ENCODE results near the gene NOSTRIN. TPM values are rescaled to one million over a fixed set of nuclear protein-coding genes. Genes with fewer than 3 reads are reported as not detected.

NOSTRIN gene
- total RNA-seq, 1 experiment from 2014 or later: not detected

DNA sequence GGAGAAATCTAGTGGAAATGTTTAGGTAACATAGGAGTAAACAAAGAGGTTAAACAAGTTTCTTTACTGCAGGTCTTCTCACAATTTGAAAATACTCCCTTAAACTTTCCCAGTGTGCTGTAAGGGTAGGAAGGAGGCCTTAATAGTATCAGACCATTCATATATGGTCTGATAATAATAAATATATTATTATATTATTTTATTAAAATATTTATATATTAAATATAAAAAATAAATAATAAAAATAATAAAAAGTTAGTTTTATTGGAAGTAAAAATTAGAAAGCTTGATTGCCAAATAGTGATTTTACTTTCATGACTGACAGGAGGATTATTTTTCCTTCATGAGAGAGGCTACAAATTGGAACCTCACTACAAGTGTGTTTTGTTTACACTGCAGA is 7.1 kb downstream of the NOSTRIN start:
- no peaks in the 10 kb centered on the region for H3K36me3 Mint-ChIP-seq (ENCODE audit: insufficient read depth in 1 of 3, low read depth in 3 of 3)

More for the DNA sequence above, 7.1 kb downstream of the NOSTRIN start:
- TF ChIP-seq, protein P1, sequence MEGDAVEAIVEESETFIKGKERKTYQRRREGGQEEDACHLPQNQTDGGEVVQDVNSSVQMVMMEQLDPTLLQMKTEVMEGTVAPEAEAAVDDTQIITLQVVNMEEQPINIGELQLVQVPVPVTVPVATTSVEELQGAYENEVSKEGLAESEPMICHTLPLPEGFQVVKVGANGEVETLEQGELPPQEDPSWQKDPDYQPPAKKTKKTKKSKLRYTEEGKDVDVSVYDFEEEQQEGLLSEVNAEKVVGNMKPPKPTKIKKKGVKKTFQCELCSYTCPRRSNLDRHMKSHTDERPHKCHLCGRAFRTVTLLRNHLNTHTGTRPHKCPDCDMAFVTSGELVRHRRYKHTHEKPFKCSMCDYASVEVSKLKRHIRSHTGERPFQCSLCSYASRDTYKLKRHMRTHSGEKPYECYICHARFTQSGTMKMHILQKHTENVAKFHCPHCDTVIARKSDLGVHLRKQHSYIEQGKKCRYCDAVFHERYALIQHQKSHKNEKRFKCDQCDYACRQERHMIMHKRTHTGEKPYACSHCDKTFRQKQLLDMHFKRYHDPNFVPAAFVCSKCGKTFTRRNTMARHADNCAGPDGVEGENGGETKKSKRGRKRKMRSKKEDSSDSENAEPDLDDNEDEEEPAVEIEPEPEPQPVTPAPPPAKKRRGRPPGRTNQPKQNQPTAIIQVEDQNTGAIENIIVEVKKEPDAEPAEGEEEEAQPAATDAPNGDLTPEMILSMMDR (conservative IDR thresholded peaks at IDR 0.05): no peak
- Histone ChIP-seq H3K4me2 (ENCODE audit: insufficient read depth, insufficient read length, low read length) (no peak overlapping the region), H4K5ac (ENCODE audit: insufficient read length, low read depth, low read length) (no peak overlapping the region), H3K4me1 (ENCODE audit: insufficient read depth, low read length) (peaks cover 1% of the 10 kb centered on the region; the same call in 1 of the 2 replicates), H3K23me2 (ENCODE audit: insufficient read length, low read depth, low read length, poor library complexity, severe bottlenecking) (no peaks in the 10 kb centered on the region), H3K23ac (ENCODE audit: insufficient read length, low read depth, low read length) (no peak overlapping the region), H4K20me1 (ENCODE audit: control insufficient read depth, insufficient read depth, insufficient read length) (no peaks in the 10 kb centered on the region), H3K79me1 (ENCODE audit: insufficient read depth, low read depth, low read length, poor library complexity, severe bottlenecking) (no peaks in the 10 kb centered on the region), H2BK15ac (ENCODE audit: low read depth, low read length) (no peak overlapping the region), H4K8ac (replicated peaks; ENCODE audit: insufficient read length, low read depth, low read length) (no peak overlapping the region), H3T11ph (ENCODE audit: low read length) (no peak overlapping the region), H2AK5ac (ENCODE audit: insufficient read length, low read length) (no peak overlapping the region), H3K14ac (ENCODE audit: insufficient read depth, low read length) (no peak overlapping the region), H4K91ac (ENCODE audit: insufficient read length, low read depth, low read length) (no peak overlapping the region), H3K27me3 (ENCODE audit: insufficient read depth, low read length) (no peaks in the 10 kb centered on the region), H2BK5ac (ENCODE audit: insufficient read length, low read length) (no peak overlapping the region), H3K56ac (ENCODE audit: insufficient read length, low read depth, low read length) (no peak overlapping the region), H2BK120ac (ENCODE audit: low read depth, low read length, poor library complexity, severe bottlenecking) (no peak overlapping the region), H2AFZ (ENCODE audit: low read length) (no peak overlapping the region), H2BK20ac (ENCODE audit: low read depth, low read length, poor library complexity, severe bottlenecking) (no peak overlapping the region), H3K18ac (ENCODE audit: insufficient read length, low read depth, low read length) (no peak overlapping the region), H2BK12ac (ENCODE audit: insufficient read length, low read depth, low read length) (no peak overlapping the region), H3K9me3 (ENCODE audit: control insufficient read depth, low read depth, low read length) (no peaks in the 10 kb centered on the region), H3K9ac (ENCODE audit: extremely low read depth, insufficient read length, low read length) (no peak overlapping the region), H3K4ac (ENCODE audit: low read depth, low read length) (no peak overlapping the region), H3K79me2 (ENCODE audit: insufficient read depth, low read length) (no peaks in the 10 kb centered on the region), H3K27ac (ENCODE audit: insufficient read length, low read depth, low read length) (no peak overlapping the region)
- no peak for DNase-seq
- H3K4me1 Mint-ChIP-seq: peaks cover 4 to 14% of the 10 kb centered on the region in 2 experiments; a peak in 2 of 4 replicates
- no peak overlapping the region for H3K27ac Mint-ChIP-seq
- no peaks in the 10 kb centered on the region; the same call in 1 of the 2 replicates for H3K27me3 Mint-ChIP-seq (ENCODE audit: low read depth)
- H3K9me3 Mint-ChIP-seq: no peaks in the 10 kb centered on the region
- H3K4me3 Mint-ChIP-seq: no peak overlapping the region

Measured in H9 (cell line).